ENCODE data around the gene PIBF1. TPM values are rescaled to one million over a fixed set of nuclear protein-coding genes. Genes with fewer than 3 reads are reported as not detected.

Gene PIBF1
- total and polyA plus RNA-seq, 2 of the 4 experiments (the other 2 are of a cell fraction): 5.1 to 13.3 TPM

DNA sequence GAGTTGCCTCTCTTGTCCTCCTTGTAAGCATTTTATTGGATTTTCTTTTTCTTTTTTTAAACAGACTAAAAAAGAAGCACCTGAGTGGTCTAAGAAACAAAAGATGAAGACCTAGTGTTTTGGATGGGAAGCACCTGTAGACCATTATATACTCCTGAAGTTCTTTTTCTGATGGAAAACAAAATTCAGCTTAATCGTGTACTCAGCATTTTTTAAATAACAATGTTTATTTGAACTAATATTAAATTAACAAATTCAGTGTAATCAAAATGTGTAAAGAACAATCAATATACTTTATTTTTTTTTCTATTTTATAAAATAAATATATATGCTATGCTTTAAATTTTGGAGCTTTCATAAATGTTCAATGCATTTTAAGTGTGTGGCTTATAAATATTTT is 233.9 kb downstream of the PIBF1 start:
- in situ Hi-C loops (cut with MboI; ENCODE audit: low sequenced_read_pairs): no loop called here
- POLR2A ChIA-PET (ENCODE audit: unreplicated experiment): no interaction called here
- Histone ChIP-seq H3K9me1 (ENCODE audit: insufficient read depth, low read length) (no peaks in the 10 kb centered on the region), H4K20me1 (ENCODE audit: insufficient read depth, low read length) (no peaks in the 10 kb centered on the region), H3K79me1 (ENCODE audit: low read depth in 1 of 2, low read length in 2 of 2) (no peaks in the 10 kb centered on the region), H4K8ac (ENCODE audit: low read depth in 2 of 2, low read length in 2 of 2) (no peak overlapping the region), H2BK5ac (ENCODE audit: low read depth, low read length, poor library complexity, severe bottlenecking) (no peak overlapping the region), H3K4me3 (ENCODE audit: insufficient read depth, low read depth, low read length) (no peak overlapping the region), H3K14ac (replicated peaks; ENCODE audit: low read depth, low read length) (no peak overlapping the region), H3K56ac (ENCODE audit: extremely low read depth, insufficient read depth, low read length) (no peak overlapping the region), H3K18ac (ENCODE audit: low read depth, low read length) (no peak overlapping the region), H4K91ac (ENCODE audit: insufficient read depth, low read depth, low read length) (no peak overlapping the region), H3K9ac (ENCODE audit: low read depth, low read length) (no peak overlapping the region), H2BK20ac (ENCODE audit: low read depth, low read length) (no peak overlapping the region), H3K27ac (ENCODE audit: insufficient read depth, low read length) (no peak overlapping the region), H2AFZ (replicated peaks; ENCODE audit: low read length, poor library complexity) (no peak overlapping the region), H3K27me3 (ENCODE audit: control insufficient read depth, insufficient read depth, low read length) (no peaks in the 10 kb centered on the region), H2BK120ac (ENCODE audit: low read depth, low read length) (no peak overlapping the region), H3K4me2 (ENCODE audit: low read depth, low read length) (no peak overlapping the region), H3K9me3 (ENCODE audit: control insufficient read depth, insufficient read depth, low read length) (no peaks in the 10 kb centered on the region), H2AK9ac (replicated peaks; ENCODE audit: low read depth, low read length, poor library complexity) (no peak overlapping the region), H3K36me3 (ENCODE audit: control insufficient read depth, insufficient read depth, low read length) (no peaks in the 10 kb centered on the region; the same call in 1 of the 2 replicates), H3K4ac (ENCODE audit: low read depth, low read length) (no peak overlapping the region), H4K5ac (ENCODE audit: low read depth, low read length) (no peak overlapping the region), H3K23ac (ENCODE audit: low read depth, low read length) (no peak overlapping the region), H3K4me1 (ENCODE audit: control insufficient read depth, insufficient read depth, low read length) (peaks cover 1% of the 10 kb centered on the region; the same call in 1 of the 2 replicates), H2AK5ac (ENCODE audit: low read depth, low read length) (no peak overlapping the region), H2BK15ac (ENCODE audit: low read depth, low read length) (no peak overlapping the region)
- BruUV-seq (replicated peaks): no TSS peak
- CTCF ChIA-PET: interaction anchor here (0.6 kb wide), 1 partner anchor 10 kb away, joined by 3 read pairs; no protein-coding TSS in a partner anchor
- WGBS, 2 experiments (ENCODE audit: extremely low coverage in 2 of 2, insufficient read length in 1 of 2): no CpG with 5 or more reads among the region's 1 CpG
- TF ChIP-seq POLR2A (IDR thresholded peaks at IDR 0.05; ENCODE audit: low read depth, low read length): no peak
- TF ChIP-seq CTCF (conservative IDR thresholded peaks at IDR 0.05; ENCODE audit: low read depth, low read length): no peak
- TF ChIP-seq MAFK (IDR thresholded peaks at IDR 0.05; ENCODE audit: low read depth, low read length): peak; percentile 65
- ATAC-seq (ENCODE audit: low read depth) (no peak), DNase-seq (no peak)
- dilution Hi-C loops (cut with HindIII; ENCODE audit: low sequenced_read_pairs, unreplicated experiment): no loop called here
- intact Hi-C loops (cut with micrococcal nuclease): no loop called here

Data from IMR-90 (cell line).